ENCODE measurements around the gene ITGB3. TPM values are rescaled to one million over a fixed set of nuclear protein-coding genes. Genes with fewer than 3 reads are reported as not detected.

The ITGB3 gene
- total RNA-seq, 1 donor from 2014 or later, result 2.2 TPM

DNA sequence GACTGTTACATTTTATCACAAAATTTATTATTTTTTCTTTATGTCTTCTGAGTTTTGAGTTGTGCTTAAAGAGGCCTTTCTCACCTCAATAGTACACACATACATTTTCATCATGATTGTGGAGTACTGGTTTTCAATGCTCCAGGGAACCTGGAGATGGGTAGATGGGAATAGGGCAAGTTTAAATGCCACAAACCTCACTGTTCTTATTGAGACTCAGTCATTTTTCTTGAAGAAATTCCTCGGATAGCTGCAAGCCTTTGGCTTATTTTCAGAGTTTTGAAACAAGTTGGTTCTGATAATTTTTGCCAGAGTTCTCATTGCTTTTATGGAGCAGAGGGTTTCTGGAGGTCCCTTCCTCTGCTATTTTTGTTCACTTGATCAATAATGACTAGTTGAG, 105.0 kb downstream of the ITGB3 start:
- no peak for DNase-seq

Small RNAs within 50 kb of the gene (small RNA-seq; reads per million reads assigned to genes)
- gene RNU7-186P, result not detected

Other genes with a start within 250 kb of the ITGB3 start
- 168 TPM for gene CDC27, start 64.5 kb upstream of the ITGB3 start, total RNA-seq
- gene MYL4, start 44.5 kb upstream of the ITGB3 start, total RNA-seq, result 4.2 TPM
- gene EFCAB13, start 70.1 kb downstream of the ITGB3 start, total RNA-seq, result 16.8 TPM

Data from occipital lobe (tissue), 3 donors.